HG02798 (cell line): Measurements from ENCODE around the gene KRT32.
"Not testable (repeated sequence)": the region's sequence is repeated elsewhere in the genome, so short reads cannot be mapped to it uniquely, and the experiment has no call there.

ENCODE experiments used
- ATAC-seq: cut with Tn5 transposase; IDR thresholded peaks from one replicate; pipeline ENCODE4 v1.9.1; 2021; ENCODE audit warnings: mild to moderate bottlenecking; ENCODE audit not compliant: unreplicated experiment, poor library complexity

KRT32 gene

GRCh38 chr17:41434415-41434814, 32.8 kb downstream of the KRT32 start:
- no peak for ATAC-seq

GRCh38 chr17:41434005-41434404, 33.2 kb downstream of the KRT32 start:
- ATAC-seq: no peak

DNA sequence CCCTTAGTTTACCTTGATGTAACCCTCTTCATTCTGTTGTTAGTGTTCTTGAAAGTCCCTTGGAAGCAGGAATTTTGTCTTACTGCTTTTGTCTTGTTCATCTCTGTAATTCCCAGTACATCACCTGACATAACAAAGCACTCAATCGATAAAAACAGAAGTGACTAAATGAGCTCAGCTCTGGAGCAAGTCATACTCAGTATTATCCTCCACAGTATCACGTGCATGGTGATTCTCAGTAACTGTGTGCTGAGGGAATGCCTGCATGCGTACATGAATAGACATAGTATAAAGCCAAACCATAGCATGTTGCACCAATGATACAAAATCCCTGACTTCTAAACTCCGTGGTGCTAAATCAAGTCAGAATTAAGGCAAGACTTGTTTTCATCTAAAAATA, 33.6 kb downstream of the KRT32 start:
- no peak for ATAC-seq

DNA sequence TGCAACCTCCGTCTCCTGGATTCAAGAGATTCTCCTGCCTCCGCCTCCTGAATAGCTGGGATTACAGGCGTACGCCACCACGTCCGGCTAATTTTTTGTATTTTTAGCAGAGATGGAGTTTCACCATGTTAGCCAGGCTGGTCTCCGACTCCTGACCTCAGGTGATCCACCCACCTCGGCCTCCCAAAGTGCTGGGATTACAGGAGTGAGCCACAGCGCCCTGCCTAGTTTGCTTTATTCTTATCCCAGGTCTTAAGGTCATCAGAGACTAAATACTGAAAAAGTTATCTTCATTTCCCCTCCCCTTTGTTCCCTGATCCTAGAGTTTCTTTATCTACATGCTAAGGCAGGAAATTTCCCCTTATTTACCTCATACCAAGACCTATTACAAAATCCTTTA, 36.8 kb downstream of the KRT32 start:
- not testable (repeated sequence) for ATAC-seq

DNA sequence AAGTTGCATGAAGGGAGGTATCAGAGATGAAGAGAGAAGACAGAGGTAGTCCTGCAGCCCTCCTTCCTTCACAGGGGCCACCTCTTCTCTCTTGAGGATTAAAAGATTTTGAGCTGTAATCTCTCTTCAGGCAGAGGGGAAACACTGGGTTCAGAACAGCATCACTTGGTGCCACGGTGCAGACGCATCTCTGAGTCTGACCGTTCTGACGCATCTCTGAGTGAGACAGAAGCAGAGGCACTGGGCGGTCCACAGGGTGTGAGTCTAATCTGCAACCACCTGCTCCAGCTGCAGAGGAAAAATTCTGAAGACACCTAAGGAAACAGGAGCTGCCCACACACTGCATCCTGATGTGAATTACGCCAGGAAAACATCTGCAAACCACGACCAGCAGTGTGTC, 37.5 kb downstream of the KRT32 start:
- ATAC-seq: no peak

- no peak for ATAC-seq
These were observed 38.4 kb downstream of the KRT32 start for GRCh38 chr17:41428591-41429291.

- no peak for ATAC-seq
These were observed 43.0 kb downstream of the KRT32 start, which contains the start of gene KRT37 for GRCh38 chr17:41424111-41424635. TSS of gene KRT37 (minus strand) at chr17:41424585. CDS start at chr17:41424523, 62 bp downstream.

- ATAC-seq: not testable (repeated sequence)
These were observed 44.6 kb downstream of the KRT32 start for GRCh38 chr17:41422586-41422985.

GRCh38 chr17:41421617-41422016, 45.6 kb downstream of the KRT32 start:
- ATAC-seq: no peak

GRCh38 chr17:41421116-41421515, 46.1 kb downstream of the KRT32 start:
- no peak for ATAC-seq

DNA sequence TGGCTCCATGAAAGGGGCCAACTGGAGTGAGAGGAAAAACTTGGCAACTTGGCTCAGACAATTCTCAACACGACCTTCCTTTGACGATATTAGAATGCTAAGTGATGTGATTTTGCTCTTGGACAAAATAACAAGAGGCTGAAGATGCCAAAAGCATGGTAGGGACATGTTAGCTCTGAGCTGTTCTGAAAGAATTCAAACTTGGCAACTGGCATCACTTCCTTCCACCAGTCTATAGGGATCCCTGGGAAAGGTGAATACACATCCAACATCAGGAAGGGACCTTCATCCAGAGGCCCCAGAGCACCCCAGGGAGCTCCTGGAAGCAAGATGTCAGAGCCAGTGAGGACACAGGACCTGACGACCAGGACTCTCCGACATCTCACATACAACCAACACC, 47.1 kb downstream of the KRT32 start:
- no peak for ATAC-seq

DNA sequence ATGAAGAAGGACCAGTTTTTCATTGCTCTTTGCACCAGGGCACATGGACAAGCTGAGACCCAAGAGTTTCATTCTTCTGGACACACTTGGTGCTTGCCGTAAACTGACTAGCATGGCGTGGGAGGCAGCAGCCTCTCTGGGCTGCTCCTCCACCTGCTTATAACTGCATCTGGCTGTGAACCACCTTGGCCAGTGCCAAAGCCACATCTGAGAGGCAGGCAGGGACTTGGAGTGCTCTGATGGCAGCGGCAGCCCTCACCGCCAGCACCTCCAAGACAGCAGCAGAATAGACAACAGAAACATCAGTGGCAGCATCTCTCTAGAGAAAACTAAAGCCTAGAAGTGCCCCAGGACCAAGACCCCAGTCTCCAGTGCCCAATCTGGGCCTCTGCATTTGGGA, 47.5 kb downstream of the KRT32 start:
- ATAC-seq: no peak

DNA sequence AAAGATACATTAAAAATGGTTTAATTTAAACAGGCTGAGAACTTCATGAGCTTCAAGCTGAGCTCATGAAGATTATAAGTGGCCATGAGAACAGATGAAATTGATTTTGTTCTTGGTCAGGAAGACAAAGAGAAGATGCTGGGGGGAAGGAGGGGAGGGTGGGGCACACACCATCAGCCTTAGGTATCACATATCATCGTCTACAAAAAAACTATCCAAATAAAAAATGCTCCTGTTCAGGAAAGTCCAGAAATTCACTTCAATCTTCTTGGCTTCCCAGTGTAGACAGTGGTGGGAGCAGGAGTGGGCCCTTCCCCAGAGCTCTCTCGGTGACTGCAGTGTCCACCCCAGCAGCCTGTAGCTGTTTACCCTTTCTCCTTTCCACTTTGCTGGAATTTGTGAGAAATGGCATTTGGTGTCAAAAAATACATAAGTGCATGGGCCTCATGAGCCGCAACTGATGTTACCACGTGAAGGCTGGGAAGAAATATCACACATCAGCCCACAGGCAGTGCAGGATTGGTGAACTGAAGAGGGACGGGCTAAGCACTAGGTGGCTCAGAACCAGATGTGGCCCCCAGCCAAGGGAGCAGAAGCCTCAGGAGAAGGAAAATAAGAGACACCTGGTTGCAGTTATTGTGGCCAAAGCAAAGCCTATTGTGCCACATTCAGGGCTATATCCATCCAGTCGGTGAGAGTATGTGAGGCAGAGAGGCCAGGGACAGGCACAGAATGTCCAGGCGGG, 48.9 kb downstream of the KRT32 start:
- ATAC-seq: no peak

- ATAC-seq: no peak
These were observed 49.6 kb downstream of the KRT32 start for GRCh38 chr17:41417576-41418015.

DNA sequence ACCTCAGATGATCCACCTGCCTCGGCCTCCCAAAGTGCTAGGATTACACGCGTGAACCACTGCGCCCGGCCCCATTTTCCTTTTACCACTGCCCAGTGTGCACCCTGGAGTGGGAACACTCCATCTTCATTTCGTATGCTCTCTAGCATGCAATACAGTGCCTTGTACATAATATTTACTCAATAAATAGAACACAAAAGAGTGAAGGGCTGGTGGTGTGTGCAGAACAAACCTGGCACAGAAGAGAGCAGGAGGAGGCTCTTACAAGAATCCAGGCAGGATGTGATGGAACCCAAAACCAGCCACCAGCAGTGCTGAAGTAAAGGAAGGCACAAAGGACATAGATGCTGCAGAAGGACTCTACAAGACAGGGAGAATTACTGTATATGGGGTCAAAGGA, 50.1 kb downstream of the KRT32 start:
- ATAC-seq: no peak

- ATAC-seq: no peak
These were observed 50.7 kb downstream of the KRT32 start for GRCh38 chr17:41416479-41416878.

GRCh38 chr17:41415833-41416335, 51.3 kb downstream of the KRT32 start:
- ATAC-seq: no peak

- ATAC-seq: no peak
These were observed 51.8 kb downstream of the KRT32 start for GRCh38 chr17:41415411-41415810.

- ATAC-seq: no peak
These were observed 53.2 kb downstream of the KRT32 start for GRCh38 chr17:41413982-41414381.

GRCh38 chr17:41413353-41413957, 53.7 kb downstream of the KRT32 start:
- ATAC-seq: no peak
